ENCODE measurements around the gene SLC25A48. TPM values are rescaled to one million over a fixed set of nuclear protein-coding genes. Genes with fewer than 3 reads are reported as not detected.

The SLC25A48 gene
- total RNA-seq, 1 experiment from 2014 or later = not detected

DNA sequence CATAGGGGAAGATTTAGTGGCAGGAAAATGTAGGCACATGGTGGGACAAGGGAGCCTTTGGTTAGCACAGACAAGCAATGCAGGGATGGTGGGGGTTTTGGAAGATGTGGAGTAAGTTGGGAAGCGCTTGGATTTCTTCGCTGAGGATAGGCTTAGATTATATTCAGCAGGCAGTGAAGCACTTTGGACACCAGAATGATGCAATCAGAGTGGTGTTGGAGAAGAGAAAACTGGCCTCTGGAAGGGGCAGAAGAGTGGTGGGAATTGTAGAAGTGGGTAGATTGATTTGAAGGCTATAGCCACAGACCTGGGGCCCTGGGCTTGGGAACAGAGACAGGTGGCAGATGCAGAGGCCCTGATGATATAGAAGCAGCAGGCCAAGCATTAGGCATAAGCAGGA is 28.3 kb downstream of the SLC25A48 start:
- no peak for TF ChIP-seq EZH2 (IDR thresholded peaks at IDR 0.05; ENCODE audit: borderline replicate concordance, low read depth, low read length, poor library complexity, severe bottlenecking)
- TF ChIP-seq, protein P1, sequence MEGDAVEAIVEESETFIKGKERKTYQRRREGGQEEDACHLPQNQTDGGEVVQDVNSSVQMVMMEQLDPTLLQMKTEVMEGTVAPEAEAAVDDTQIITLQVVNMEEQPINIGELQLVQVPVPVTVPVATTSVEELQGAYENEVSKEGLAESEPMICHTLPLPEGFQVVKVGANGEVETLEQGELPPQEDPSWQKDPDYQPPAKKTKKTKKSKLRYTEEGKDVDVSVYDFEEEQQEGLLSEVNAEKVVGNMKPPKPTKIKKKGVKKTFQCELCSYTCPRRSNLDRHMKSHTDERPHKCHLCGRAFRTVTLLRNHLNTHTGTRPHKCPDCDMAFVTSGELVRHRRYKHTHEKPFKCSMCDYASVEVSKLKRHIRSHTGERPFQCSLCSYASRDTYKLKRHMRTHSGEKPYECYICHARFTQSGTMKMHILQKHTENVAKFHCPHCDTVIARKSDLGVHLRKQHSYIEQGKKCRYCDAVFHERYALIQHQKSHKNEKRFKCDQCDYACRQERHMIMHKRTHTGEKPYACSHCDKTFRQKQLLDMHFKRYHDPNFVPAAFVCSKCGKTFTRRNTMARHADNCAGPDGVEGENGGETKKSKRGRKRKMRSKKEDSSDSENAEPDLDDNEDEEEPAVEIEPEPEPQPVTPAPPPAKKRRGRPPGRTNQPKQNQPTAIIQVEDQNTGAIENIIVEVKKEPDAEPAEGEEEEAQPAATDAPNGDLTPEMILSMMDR (conservative IDR thresholded peaks at IDR 0.05; ENCODE audit: low read depth, low read length) = no peak
- POLR2A ChIA-PET (ENCODE audit: low non-redundant PET) = no interaction called here
- no peaks in the 10 kb centered on the region for H3K4me1 ChIP-seq (ENCODE audit: insufficient read depth, low read length, poor library complexity, severe bottlenecking)
- peaks cover 8% of the 10 kb centered on the region for H3K27me3 ChIP-seq (replicated peaks; ENCODE audit: insufficient read depth, low read depth, low read length, poor library complexity)
- no peak overlapping the region for H3K27ac ChIP-seq (ENCODE audit: low read depth, low read length, poor library complexity, severe bottlenecking)
- no peak for DNase-seq (ENCODE audit: low spot score)
- no peaks in the 10 kb centered on the region for H3K9me3 ChIP-seq (ENCODE audit: low read depth, low read length, poor library complexity, severe bottlenecking)
- CTCF ChIA-PET = no interaction called here
- H3K36me3 ChIP-seq (ENCODE audit: insufficient read depth, low read length, poor library complexity, severe bottlenecking) = no peaks in the 10 kb centered on the region
- intact Hi-C loops (cut with micrococcal nuclease; ENCODE audit: unreplicated experiment) = no loop called here
- no TSS peak for BruUV-seq (replicated peaks)
- H3K4me3 ChIP-seq (ENCODE audit: low read depth, low read length, poor library complexity, severe bottlenecking) = no peak overlapping the region

DNA sequence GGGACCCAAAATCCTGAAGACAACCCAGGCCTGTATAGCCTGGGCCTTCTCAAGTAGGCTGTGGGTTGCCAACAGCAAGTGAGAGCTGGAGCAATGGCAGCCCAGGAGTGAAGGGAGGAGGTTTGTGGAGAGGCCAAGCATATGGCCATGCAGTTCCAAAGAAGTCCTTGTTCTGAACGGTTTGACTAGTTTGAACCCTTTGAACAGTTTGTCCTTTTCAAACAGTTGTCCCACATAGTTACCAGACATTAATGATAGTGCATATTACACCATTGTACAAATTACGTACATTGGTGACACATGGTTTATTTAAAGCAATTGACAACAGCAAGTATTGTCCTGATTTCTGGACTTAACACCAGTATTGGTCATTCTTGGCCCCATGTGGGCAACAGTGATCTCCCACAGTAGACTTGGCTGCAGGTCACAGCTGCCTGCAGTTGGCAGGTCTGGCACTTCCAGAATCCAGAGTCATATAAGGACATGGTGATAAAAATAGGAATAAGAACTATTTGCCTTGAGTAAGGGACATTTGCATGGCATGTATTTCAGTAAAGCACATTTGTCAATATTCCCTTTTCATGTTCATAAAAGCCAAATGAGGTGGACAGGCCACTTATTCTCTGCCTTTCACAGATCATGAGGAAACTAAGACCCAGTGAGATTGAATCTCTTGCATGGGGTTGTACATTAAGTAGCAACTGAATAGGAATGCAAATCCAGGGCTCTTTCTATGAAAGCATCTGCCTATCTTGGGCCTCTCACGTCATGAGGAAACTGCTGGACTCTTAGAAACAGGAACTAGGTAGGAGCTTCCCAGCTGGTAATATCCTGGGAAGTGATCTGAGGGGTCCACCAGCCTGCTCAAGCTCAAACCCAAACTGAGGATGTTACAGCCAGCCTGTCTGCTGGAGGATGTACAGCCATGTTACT is 30.3 kb downstream of the SLC25A48 start:
- Histone ChIP-seq H3K4me1 (ENCODE audit: insufficient read depth, low read length, poor library complexity, severe bottlenecking) (no peaks in the 10 kb centered on the region), H3K27ac (ENCODE audit: low read depth, low read length, poor library complexity, severe bottlenecking) (no peak overlapping the region), H3K27me3 (replicated peaks; ENCODE audit: insufficient read depth, low read depth, low read length, poor library complexity) (peaks cover 27% of the 10 kb centered on the region), H3K9me3 (ENCODE audit: low read depth, low read length, poor library complexity, severe bottlenecking) (no peaks in the 10 kb centered on the region), H3K36me3 (ENCODE audit: insufficient read depth, low read length, poor library complexity, severe bottlenecking) (no peaks in the 10 kb centered on the region), H3K4me3 (ENCODE audit: low read depth, low read length, poor library complexity, severe bottlenecking) (no peak overlapping the region)
- DNase-seq (ENCODE audit: low spot score) = no peak
- no TSS peak for BruUV-seq (replicated peaks)
- CTCF ChIA-PET = no interaction called here
- TF ChIP-seq, protein P1 (conservative IDR thresholded peaks at IDR 0.05; ENCODE audit: low read depth, low read length) = no peak
- no peak for TF ChIP-seq EZH2 (IDR thresholded peaks at IDR 0.05; ENCODE audit: borderline replicate concordance, low read depth, low read length, poor library complexity, severe bottlenecking)
- POLR2A ChIA-PET (ENCODE audit: low non-redundant PET) = no interaction called here
- intact Hi-C loops (cut with micrococcal nuclease; ENCODE audit: unreplicated experiment) = no loop called here

DNA sequence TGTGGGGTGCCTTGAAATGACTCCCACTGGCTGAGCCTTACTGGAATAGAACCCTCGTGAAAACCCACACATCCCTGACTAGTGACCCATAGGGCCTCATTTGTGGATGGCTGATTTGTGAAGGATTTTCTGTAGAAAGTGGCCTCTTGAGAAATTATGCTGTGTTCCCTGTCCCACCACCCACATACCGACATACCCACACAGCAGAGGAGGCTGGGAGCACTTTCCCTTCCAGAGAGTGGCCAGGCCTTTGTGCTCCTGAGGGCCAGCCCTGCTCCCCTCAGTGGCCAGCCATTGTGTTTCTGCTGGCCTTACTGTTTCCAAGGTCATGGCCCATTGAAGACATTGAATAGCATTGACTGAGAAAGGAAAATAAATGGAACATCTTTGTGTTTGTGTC is 31.6 kb downstream of the SLC25A48 start:
- ChIA-PET POLR2A (ENCODE audit: low non-redundant PET) (no interaction called here), CTCF (no interaction called here)
- intact Hi-C loops (cut with micrococcal nuclease; ENCODE audit: unreplicated experiment) = no loop called here
- Histone ChIP-seq H3K27me3 (replicated peaks; ENCODE audit: insufficient read depth, low read depth, low read length, poor library complexity) (peaks cover 28% of the 10 kb centered on the region), H3K4me3 (ENCODE audit: low read depth, low read length, poor library complexity, severe bottlenecking) (no peak overlapping the region), H3K4me1 (ENCODE audit: insufficient read depth, low read length, poor library complexity, severe bottlenecking) (no peaks in the 10 kb centered on the region), H3K27ac (ENCODE audit: low read depth, low read length, poor library complexity, severe bottlenecking) (no peak overlapping the region), H3K9me3 (ENCODE audit: low read depth, low read length, poor library complexity, severe bottlenecking) (no peaks in the 10 kb centered on the region), H3K36me3 (ENCODE audit: insufficient read depth, low read length, poor library complexity, severe bottlenecking) (no peaks in the 10 kb centered on the region)
- no peak for DNase-seq (ENCODE audit: low spot score)
- TF ChIP-seq, protein P1 (conservative IDR thresholded peaks at IDR 0.05; ENCODE audit: low read depth, low read length) = no peak
- no peak for TF ChIP-seq EZH2 (IDR thresholded peaks at IDR 0.05; ENCODE audit: borderline replicate concordance, low read depth, low read length, poor library complexity, severe bottlenecking)
- BruUV-seq (replicated peaks) = no TSS peak

Data from A673 (cell line).